CD4-positive, alpha-beta T cell treated with Interleukin-4 for 1 hour (primary cell): ENCODE results near the gene SORL1.

Source experiments
- DNase-seq, 2 donors: peaks; one replicate each; pipeline ENCODE4 v3.0.0-alpha.2; 2020 to 2022

SORL1 gene

GRCh38 chr11:121431820-121432526, 20.1 kb upstream of the SORL1 start:
- no peak for DNase-seq

GRCh38 chr11:121435132-121435531, 17.0 kb upstream of the SORL1 start:
- no peak for DNase-seq

- no peak for DNase-seq
These were observed 16.3 kb upstream of the SORL1 start for GRCh38 chr11:121435551-121436511.

GRCh38 chr11:121437018-121437685, 15.0 kb upstream of the SORL1 start:
- DNase-seq, result no peak

GRCh38 chr11:121437686-121438078, 14.4 kb upstream of the SORL1 start:
- DNase-seq, result no peak

GRCh38 chr11:121439337-121439736, 12.8 kb upstream of the SORL1 start:
- DNase-seq, result no peak

- DNase-seq, result no peak
These were observed 12.4 kb upstream of the SORL1 start for GRCh38 chr11:121439759-121440158.

- DNase-seq, result no peak
These were observed 10.6 kb upstream of the SORL1 start for GRCh38 chr11:121441521-121441920.

GRCh38 chr11:121443688-121444275, 8.3 kb upstream of the SORL1 start:
- DNase-seq, result no peak

GRCh38 chr11:121444526-121444925, 7.6 kb upstream of the SORL1 start:
- no peak for DNase-seq

- no peak for DNase-seq
These were observed 6.9 kb upstream of the SORL1 start for GRCh38 chr11:121445071-121445768.

- DNase-seq, result no peak
These were observed 5.4 kb upstream of the SORL1 start for GRCh38 chr11:121446752-121447156.

- no peak for DNase-seq
These were observed 4.1 kb upstream of the SORL1 start for GRCh38 chr11:121448011-121448410.

- peak in 1 of 2 donors; percentile 39 for DNase-seq
These were observed 3.6 kb upstream of the SORL1 start for GRCh38 chr11:121448431-121448941.

GRCh38 chr11:121449123-121449522, 3.0 kb upstream of the SORL1 start:
- DNase-seq, result no peak

GRCh38 chr11:121449626-121450025, 2.5 kb upstream of the SORL1 start:
- DNase-seq, result no peak

- DNase-seq, result peak in 1 of 2 donors; percentile 56
These were observed 1.7 kb upstream of the SORL1 start for GRCh38 chr11:121450401-121450800.

- DNase-seq, result peak in 1 of 2 donors; percentile 33
These were observed 732 bp upstream of the SORL1 start for GRCh38 chr11:121451178-121451985.

- DNase-seq, result peak; percentile 82 to 88
These were observed 566 bp downstream of the SORL1 start, which contains the start of gene SORL1-AS1 for GRCh38 chr11:121452609-121453150. TSS of gene SORL1-AS1 (minus strand) at chr11:121452967.

GRCh38 chr11:121453589-121454299, 1.6 kb downstream of the SORL1 start:
- DNase-seq, result no peak
